HG03439 (cell line): ENCODE measurements around the gene BCL2.

Source experiments
- ATAC-seq: cut with Tn5 transposase; IDR thresholded peaks from one replicate; pipeline ENCODE4 v1.9.1; 2021; ENCODE audit warnings: mild to moderate bottlenecking, moderate library complexity; ENCODE audit not compliant: unreplicated experiment

BCL2 gene

GRCh38 chr18:63290166-63290820, 29.3 kb downstream of the BCL2 start:
- ATAC-seq = no peak

GRCh38 chr18:63288311-63288710, 31.3 kb downstream of the BCL2 start:
- ATAC-seq = no peak

- no peak for ATAC-seq
Observed at GRCh38 chr18:63287691-63288220, 31.8 kb downstream of the BCL2 start.

GRCh38 chr18:63286926-63287325, 32.6 kb downstream of the BCL2 start:
- ATAC-seq = no peak

- ATAC-seq = peak; percentile 88
Observed at GRCh38 chr18:63284827-63285733, 34.5 kb downstream of the BCL2 start.

GRCh38 chr18:63284173-63284799, 35.3 kb downstream of the BCL2 start:
- no peak for ATAC-seq

- ATAC-seq = no peak
Observed at GRCh38 chr18:63283305-63284094, 36.1 kb downstream of the BCL2 start.

GRCh38 chr18:63282793-63283192, 36.8 kb downstream of the BCL2 start:
- no peak for ATAC-seq

- ATAC-seq = no peak
Observed at GRCh38 chr18:63273222-63273927, 46.2 kb downstream of the BCL2 start.

GRCh38 chr18:63272638-63273037, 46.9 kb downstream of the BCL2 start:
- ATAC-seq = no peak

- no peak for ATAC-seq
Observed at GRCh38 chr18:63271881-63272299, 47.7 kb downstream of the BCL2 start.

GRCh38 chr18:63271148-63271547, 48.4 kb downstream of the BCL2 start:
- ATAC-seq = no peak

- ATAC-seq = no peak
Observed at GRCh38 chr18:63267975-63268721, 51.4 kb downstream of the BCL2 start.

- no peak for ATAC-seq
Observed at GRCh38 chr18:63266888-63267790, 52.4 kb downstream of the BCL2 start.

GRCh38 chr18:63265326-63265725, 54.2 kb downstream of the BCL2 start:
- ATAC-seq = no peak

GRCh38 chr18:63264871-63265270, 54.7 kb downstream of the BCL2 start:
- no peak for ATAC-seq

- ATAC-seq = no peak
Observed at GRCh38 chr18:63263444-63263843, 56.1 kb downstream of the BCL2 start.
